Activated CD4-positive, CD25-positive, alpha-beta regulatory T cell treated with anti-CD3 and anti-CD28 coated beads, Interleukin-2, amount 50 U/mL, for 72 hours (primary cell): Measurements from ENCODE around the gene THPO.

Source experiments
- DNase-seq: peaks from one replicate; pipeline ENCODE4 v3.0.0; 2021

Gene THPO

GRCh38 chr3:184361932-184362667, 15.9 kb downstream of the THPO start:
- peak; percentile 62 for DNase-seq

- no peak for DNase-seq
Observed at GRCh38 chr3:184361532-184361931, 16.5 kb downstream of the THPO start, which contains the start of the genes CLCN2 and POLR2H. CLCN2 (minus strand) TSS chr3:184361605; CDS start chr3:184361479, 126 bp downstream. POLR2H (plus strand) TSS chr3:184361710; CDS start chr3:184363493, 1,783 bp downstream.

GRCh38 chr3:184360929-184361531, 17.0 kb downstream of the THPO start:
- DNase-seq, result no peak

GRCh38 chr3:184360070-184360928, 17.7 kb downstream of the THPO start:
- no peak for DNase-seq

GRCh38 chr3:184359610-184360009, 18.4 kb downstream of the THPO start:
- DNase-seq, result no peak

- DNase-seq, result no peak
Observed at GRCh38 chr3:184358921-184359350, 19.1 kb downstream of the THPO start.

GRCh38 chr3:184358124-184358767, 19.8 kb downstream of the THPO start:
- DNase-seq, result no peak

- no peak for DNase-seq
Observed at GRCh38 chr3:184357248-184358123, 20.5 kb downstream of the THPO start.

- DNase-seq, result no peak
Observed at GRCh38 chr3:184355261-184356040, 22.6 kb downstream of the THPO start.

- no peak for DNase-seq
Observed at GRCh38 chr3:184354754-184355153, 23.3 kb downstream of the THPO start.

GRCh38 chr3:184354121-184354728, 23.8 kb downstream of the THPO start:
- DNase-seq, result peak; percentile 64

GRCh38 chr3:184353546-184353941, 24.5 kb downstream of the THPO start:
- DNase-seq, result no peak

GRCh38 chr3:184352897-184353545, 25.0 kb downstream of the THPO start:
- DNase-seq, result no peak

GRCh38 chr3:184352149-184352785, 25.7 kb downstream of the THPO start:
- no peak for DNase-seq

- DNase-seq, result no peak
Observed at GRCh38 chr3:184351511-184352148, 26.4 kb downstream of the THPO start.

- no peak for DNase-seq
Observed at GRCh38 chr3:184350618-184351017, 27.4 kb downstream of the THPO start.

GRCh38 chr3:184349563-184350470, 28.2 kb downstream of the THPO start:
- no peak for DNase-seq

GRCh38 chr3:184348057-184348382, 30.0 kb downstream of the THPO start:
- DNase-seq, result no peak
